Measurements from ENCODE around the gene MAGEA9B. TPM values are rescaled to one million over a fixed set of nuclear protein-coding genes. Genes with fewer than 3 reads are reported as not detected.
"Not testable (repeated sequence)": the region's sequence is repeated elsewhere in the genome, so short reads cannot be mapped to it uniquely, and the experiment has no call there.

MAGEA9B gene, protein sequence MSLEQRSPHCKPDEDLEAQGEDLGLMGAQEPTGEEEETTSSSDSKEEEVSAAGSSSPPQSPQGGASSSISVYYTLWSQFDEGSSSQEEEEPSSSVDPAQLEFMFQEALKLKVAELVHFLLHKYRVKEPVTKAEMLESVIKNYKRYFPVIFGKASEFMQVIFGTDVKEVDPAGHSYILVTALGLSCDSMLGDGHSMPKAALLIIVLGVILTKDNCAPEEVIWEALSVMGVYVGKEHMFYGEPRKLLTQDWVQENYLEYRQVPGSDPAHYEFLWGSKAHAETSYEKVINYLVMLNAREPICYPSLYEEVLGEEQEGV
- not detected for total RNA-seq
- long read RNA-seq = 0 reads

DNA sequence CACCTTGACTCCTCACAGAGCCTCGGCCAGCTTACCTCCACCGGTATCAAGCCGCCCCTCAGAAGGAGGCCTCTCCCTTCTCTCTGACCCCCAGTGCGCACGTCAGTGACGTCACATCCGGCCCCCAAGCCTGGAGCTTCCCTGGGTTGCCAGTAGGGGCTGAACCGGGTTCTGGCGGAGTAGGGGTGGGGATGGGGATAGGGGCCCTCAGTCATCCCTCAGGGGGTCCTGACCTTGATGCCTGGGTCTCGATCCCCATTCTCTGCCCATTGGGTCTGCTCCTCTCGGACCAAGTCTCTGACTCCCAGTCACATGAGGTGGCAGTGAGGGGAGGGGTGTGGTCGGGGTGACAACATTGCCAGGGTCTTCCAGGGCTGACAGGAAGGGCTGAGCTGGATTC is at the start of gene MAGEA9B:
Gene MAGEA9B (minus strand): TSS at position 101 of the 400 bp plus-strand sequence. CDS start 4,280 bp downstream, outside the sequence.
- intact Hi-C loops (cut with DNase I); H3K27ac ChIP-seq; H3K4me1 ChIP-seq; H3K36me3 ChIP-seq; ATAC-seq; H3K4me3 ChIP-seq; H3K9me3 ChIP-seq; H3K27me3 ChIP-seq (ENCODE audit: low read depth); DNase-seq: not testable (repeated sequence)

DNA sequence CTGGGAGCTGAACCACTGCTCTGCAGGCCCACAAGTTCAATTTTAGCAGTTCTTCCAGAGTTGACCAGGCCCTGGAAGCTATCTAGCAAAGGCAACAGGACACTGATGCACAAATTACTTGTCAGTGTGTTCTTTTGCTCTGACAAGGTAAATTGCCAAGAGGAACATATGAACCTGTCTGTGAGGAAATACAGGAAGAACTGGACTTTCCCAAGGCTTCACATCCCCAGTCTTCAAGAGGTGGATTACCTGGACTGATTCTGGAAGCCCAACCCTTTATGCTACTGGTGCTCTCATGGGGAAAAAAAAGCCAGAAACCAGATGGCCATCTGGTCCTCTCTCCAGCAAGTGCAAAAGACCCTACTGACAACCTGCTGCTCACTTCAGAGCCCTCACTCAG is 46.3 kb upstream of the MAGEA9B start:
- no peaks in the 10 kb centered on the region for H3K36me3 ChIP-seq
- H3K4me1 ChIP-seq = no peaks in the 10 kb centered on the region
- ATAC-seq (no peak), DNase-seq (no peak)
- H3K27me3 ChIP-seq (ENCODE audit: low read depth) = no peaks in the 10 kb centered on the region
- no peak overlapping the region for H3K4me3 ChIP-seq
- intact Hi-C loops (cut with DNase I) = no loop called here
- TF ChIP-seq, protein P1, sequence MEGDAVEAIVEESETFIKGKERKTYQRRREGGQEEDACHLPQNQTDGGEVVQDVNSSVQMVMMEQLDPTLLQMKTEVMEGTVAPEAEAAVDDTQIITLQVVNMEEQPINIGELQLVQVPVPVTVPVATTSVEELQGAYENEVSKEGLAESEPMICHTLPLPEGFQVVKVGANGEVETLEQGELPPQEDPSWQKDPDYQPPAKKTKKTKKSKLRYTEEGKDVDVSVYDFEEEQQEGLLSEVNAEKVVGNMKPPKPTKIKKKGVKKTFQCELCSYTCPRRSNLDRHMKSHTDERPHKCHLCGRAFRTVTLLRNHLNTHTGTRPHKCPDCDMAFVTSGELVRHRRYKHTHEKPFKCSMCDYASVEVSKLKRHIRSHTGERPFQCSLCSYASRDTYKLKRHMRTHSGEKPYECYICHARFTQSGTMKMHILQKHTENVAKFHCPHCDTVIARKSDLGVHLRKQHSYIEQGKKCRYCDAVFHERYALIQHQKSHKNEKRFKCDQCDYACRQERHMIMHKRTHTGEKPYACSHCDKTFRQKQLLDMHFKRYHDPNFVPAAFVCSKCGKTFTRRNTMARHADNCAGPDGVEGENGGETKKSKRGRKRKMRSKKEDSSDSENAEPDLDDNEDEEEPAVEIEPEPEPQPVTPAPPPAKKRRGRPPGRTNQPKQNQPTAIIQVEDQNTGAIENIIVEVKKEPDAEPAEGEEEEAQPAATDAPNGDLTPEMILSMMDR (IDR thresholded peaks at IDR 0.05) = no peak
- no peaks in the 10 kb centered on the region for H3K9me3 ChIP-seq
- H3K27ac ChIP-seq = no peak overlapping the region

DNA sequence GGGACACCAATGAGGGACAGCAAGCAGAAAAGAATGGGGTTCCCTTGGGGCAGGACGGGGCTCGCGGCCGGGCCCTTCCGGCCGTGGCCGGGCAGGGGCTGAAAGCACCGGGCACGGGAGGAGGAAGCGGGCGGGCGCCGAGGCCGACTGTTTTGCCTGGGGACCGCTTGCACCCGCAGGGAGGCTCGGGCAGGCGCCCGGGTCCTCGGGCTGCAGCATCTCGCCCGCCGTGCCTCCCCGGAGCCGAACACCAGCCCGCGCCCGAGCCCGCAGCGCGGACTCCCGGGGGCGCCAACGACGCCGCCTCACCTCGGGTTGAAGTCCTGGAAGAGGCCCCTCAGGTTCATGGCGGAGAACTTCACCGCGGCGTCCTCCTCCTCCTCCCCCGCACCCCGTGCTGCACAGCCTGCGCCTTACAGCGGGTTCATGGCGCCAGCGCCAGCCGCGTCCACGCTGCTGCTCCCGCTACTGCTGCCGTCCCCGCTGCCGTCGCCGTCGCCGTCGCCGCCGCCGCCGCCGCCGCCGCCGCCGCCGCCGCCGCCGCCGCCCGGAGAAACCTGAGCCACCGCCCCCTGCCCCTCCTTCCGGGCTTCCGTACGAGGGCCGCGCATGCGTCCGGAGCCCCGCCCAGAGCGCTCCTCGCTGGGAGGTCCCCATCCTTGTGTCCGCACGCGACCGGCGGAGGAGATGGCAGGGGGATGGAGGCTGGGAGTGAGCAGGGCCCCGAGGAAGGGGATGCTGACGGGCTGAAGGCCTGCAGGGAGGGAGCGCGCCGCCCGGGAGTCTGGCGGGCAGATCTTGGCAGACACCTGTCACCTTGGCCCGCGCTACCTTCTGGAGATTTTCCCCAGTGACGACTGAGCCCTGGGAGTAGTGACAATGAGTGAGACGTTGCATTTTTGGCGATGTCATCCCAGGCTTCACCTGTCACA is 44.2 kb upstream of the MAGEA9B start, which contains the start of gene TMEM185A:
Gene TMEM185A (minus strand): TSS at position 559 of the 932 bp plus-strand sequence. CDS start 212 bp downstream, at position 347.
- TF ChIP-seq, protein P1 (IDR thresholded peaks at IDR 0.05) = no peak
- intact Hi-C loops (cut with DNase I) = no loop called here
- peak within 1 kb of the TSS; percentile 79 for H3K4me3 ChIP-seq
- H3K4me1 ChIP-seq = no peaks in the 10 kb centered on the region
- DNase-seq (peak; percentile 81), ATAC-seq (peak; percentile 91 to 94)
- H3K27ac ChIP-seq = peak within 1 kb of the TSS; percentile 67
- no peaks in the 10 kb centered on the region for H3K9me3 ChIP-seq
- H3K27me3 ChIP-seq (ENCODE audit: low read depth) = no peaks in the 10 kb centered on the region
- H3K36me3 ChIP-seq = no peaks in the 10 kb centered on the region

DNA sequence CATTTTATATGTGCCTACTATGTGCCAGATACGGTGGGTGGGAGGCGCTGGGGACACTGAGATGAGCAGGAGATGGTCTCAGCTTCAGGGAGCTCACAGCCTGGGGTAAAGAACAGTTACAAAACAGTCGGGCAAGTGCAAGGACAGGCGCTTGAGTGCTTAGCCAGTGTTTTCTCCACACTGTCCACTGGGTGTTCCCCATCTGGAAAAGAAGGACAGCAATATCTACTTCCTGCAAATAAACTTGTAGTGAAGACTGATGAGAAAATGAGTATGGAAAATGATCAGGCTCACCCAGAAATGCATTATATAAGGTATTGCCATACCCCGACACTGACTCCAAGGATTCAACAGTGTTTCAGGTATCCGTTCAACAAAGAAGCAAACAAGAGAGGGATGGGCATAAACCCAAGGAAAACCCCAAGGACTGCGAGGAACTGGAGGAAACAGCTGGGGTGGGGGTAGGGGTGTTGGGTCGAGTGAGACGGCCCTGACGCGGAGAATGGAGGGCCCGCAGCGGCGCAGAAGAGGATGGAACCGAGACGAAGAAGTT is 43.5 kb upstream of the MAGEA9B start:
- TF ChIP-seq, protein P1 (IDR thresholded peaks at IDR 0.05) = no peak

DNA sequence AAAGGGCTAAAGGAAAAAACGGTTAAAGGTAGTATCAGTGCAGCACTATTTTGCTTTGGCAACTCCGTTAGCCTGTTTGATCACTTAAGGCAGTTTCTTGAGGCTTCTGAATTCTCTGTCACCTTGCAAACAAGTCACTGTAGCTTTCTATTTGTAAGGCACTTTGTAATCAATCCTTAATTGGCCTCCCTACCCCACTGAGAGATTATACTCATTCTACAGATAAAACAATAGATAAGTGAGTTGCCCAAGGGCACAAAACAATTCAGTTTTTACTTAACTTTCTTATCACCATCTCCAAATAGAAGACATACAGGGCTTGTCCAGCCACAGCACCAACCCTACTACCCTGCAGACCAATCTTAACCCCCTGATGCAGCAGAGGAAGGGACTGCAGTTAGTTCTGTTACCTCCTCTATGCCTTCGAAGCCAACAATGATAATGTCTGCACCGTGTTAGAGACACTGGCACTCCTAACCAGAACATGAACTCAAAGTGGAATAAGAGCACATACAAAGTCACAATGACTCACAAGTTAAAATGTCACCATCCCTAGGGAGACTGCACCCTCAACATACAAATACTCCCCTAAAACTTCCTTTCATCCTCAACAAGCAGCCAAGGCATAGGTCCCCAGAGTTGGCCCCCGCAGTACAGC is 42.6 kb upstream of the MAGEA9B start:
- H3K36me3 ChIP-seq = no peaks in the 10 kb centered on the region

More for the DNA sequence above, 43.5 kb upstream of the MAGEA9B start:
- no peaks in the 10 kb centered on the region for H3K4me1 ChIP-seq
- no peaks in the 10 kb centered on the region for H3K9me3 ChIP-seq
- H3K36me3 ChIP-seq = no peaks in the 10 kb centered on the region
- peak; percentile 55 to 72 for ATAC-seq
- H3K27ac ChIP-seq = peak overlapping the region; percentile 67
- no peak for DNase-seq
- no peaks in the 10 kb centered on the region for H3K27me3 ChIP-seq (ENCODE audit: low read depth)
- intact Hi-C loops (cut with DNase I) = no loop called here
- H3K4me3 ChIP-seq = peak overlapping the region; percentile 79

More for the DNA sequence above, 42.6 kb upstream of the MAGEA9B start:
- DNase-seq (no peak), ATAC-seq (no peak)
- H3K4me1 ChIP-seq = no peaks in the 10 kb centered on the region
- intact Hi-C loops (cut with DNase I) = no loop called here
- no peaks in the 10 kb centered on the region for H3K27me3 ChIP-seq (ENCODE audit: low read depth)
- TF ChIP-seq, protein P1 (IDR thresholded peaks at IDR 0.05) = no peak
- no peak overlapping the region for H3K27ac ChIP-seq
- peak overlapping the region; percentile 79 for H3K4me3 ChIP-seq
- H3K9me3 ChIP-seq = no peaks in the 10 kb centered on the region

All from lower lobe of right lung (tissue), 2 donors.